CD4-positive, CD25-positive, alpha-beta regulatory T cell (primary cell): Measurements from ENCODE around the gene GEMIN4. TPM values are rescaled to one million over a fixed set of nuclear protein-coding genes. Genes with fewer than 3 reads are reported as not detected.

Experiments
- ATAC-seq, 2 donors: fragments of 150-1000 bp; cut with Tn5 transposase; one replicate each; pipeline ENCODE4 v1.10.0; 2021; ENCODE audit warnings: low read depth in 2 of 2, moderate number of reproducible peaks in 2 of 2, moderate library complexity in 1 of 2
- DNase-seq, 3 donors: peaks; one replicate each; pipeline versions ENCODE4 v3.0.0 to v3.0.0-alpha.2; 2012 to 2022; ENCODE audit warnings: mixed read lengths in 1 of 3
- H3K27ac ChIP-seq: one replicate; pipeline ENCODE4 v1.7.0; 2013; ENCODE audit warnings: mild to moderate bottlenecking, low read length; ENCODE audit not compliant: insufficient read depth, poor library complexity, severe bottlenecking
- H3K27me3 ChIP-seq: one replicate; pipeline ENCODE4 v1.7.0; 2013; ENCODE audit warnings: low read length; ENCODE audit not compliant: control insufficient read depth, insufficient read depth
- H3K36me3 ChIP-seq: one replicate; pipeline ENCODE4 v1.7.0; 2013; ENCODE audit warnings: mild to moderate bottlenecking, low read length, moderate library complexity; ENCODE audit not compliant: control insufficient read depth, insufficient read depth
- H3K4me1 ChIP-seq: 2 replicates; pipeline ENCODE4 v1.7.0; 2013; ENCODE audit warnings: mild to moderate bottlenecking, low read length; ENCODE audit not compliant: insufficient read depth, control insufficient read depth, poor library complexity, severe bottlenecking
- H3K4me3 ChIP-seq: one replicate; pipeline ENCODE4 v1.7.0; 2013; ENCODE audit warnings: low read depth, mild to moderate bottlenecking, low read length, moderate library complexity
- H3K9me3 ChIP-seq, 2 experiments: 1 replicate in 1 of 2; 2 replicates in 1 of 2; pipeline ENCODE4 v1.7.0; 2013; ENCODE audit warnings: low read length in 2 of 2, mild to moderate bottlenecking in 1 of 2, moderate library complexity in 1 of 2; ENCODE audit not compliant: control insufficient read depth in 2 of 2
- H3K27ac Mint-ChIP-seq, 3 donors: one replicate each; pipeline ENCODE4 v1.8.0; 2020 to 2022; ENCODE audit warnings: mild to moderate bottlenecking in 3 of 3, mixed read lengths in 3 of 3, moderate library complexity in 2 of 3
- H3K27me3 Mint-ChIP-seq: one replicate; pipeline ENCODE4 v1.8.0; 2022; ENCODE audit warnings: mild to moderate bottlenecking, mixed read lengths
- H3K36me3 Mint-ChIP-seq: one replicate; pipeline ENCODE4 v1.8.0; 2020; ENCODE audit warnings: mixed read lengths
- H3K4me1 Mint-ChIP-seq, 4 donors: one replicate each; pipeline ENCODE4 v1.8.0; 2020 to 2022; ENCODE audit warnings: mixed read lengths in 4 of 4, mild to moderate bottlenecking in 1 of 4
- H3K4me3 Mint-ChIP-seq, 4 donors: one replicate each; pipeline ENCODE4 v1.8.0; 2020 to 2022; ENCODE audit warnings: mild to moderate bottlenecking in 4 of 4, mixed read lengths in 4 of 4, moderate library complexity in 3 of 4
- H3K9me3 Mint-ChIP-seq, 7 donors: one replicate each; pipeline ENCODE4 v1.8.0; 2020 to 2022; ENCODE audit warnings: mixed read lengths in 7 of 7, mild to moderate bottlenecking in 3 of 7, moderate library complexity in 2 of 7
- polyA plus RNA-seq, 4 donors: library from polyadenylated mRNA; unstranded; fragments of 300-500 nt; fragmentation: Illumina TruSeq; gene quantifications; one replicate each; pipeline ENCODE4 v1.2.3, GENCODE V29; 2021
- total RNA-seq: library from RNA; stranded (reverse); gene quantifications from one replicate; pipeline ENCODE4 v1.2.3, GENCODE V29; 2022

The GEMIN4 gene
- total and polyA plus RNA-seq, 5 donors from 2014 or later, result 9.2 to 34.7 (median 15.9) TPM

- peaks cover 19 to 30% (median 24%) of the 10 kb centered on the region in 4 donors for H3K4me1 Mint-ChIP-seq
- no peaks in the 10 kb centered on the region for H3K9me3 Mint-ChIP-seq
- DNase-seq (no peak), ATAC-seq (no peak)
- H3K9me3 ChIP-seq, result no peaks in the 10 kb centered on the region
- H3K27ac ChIP-seq, result no peak overlapping the region
- no peak overlapping the region for H3K4me3 Mint-ChIP-seq
- H3K27ac Mint-ChIP-seq, result no peak overlapping the region
- no peaks in the 10 kb centered on the region for H3K27me3 Mint-ChIP-seq
- H3K27me3 ChIP-seq, result no peaks in the 10 kb centered on the region
- peaks cover 42% of the 10 kb centered on the region for H3K36me3 ChIP-seq
- peaks cover 19% of the 10 kb centered on the region for H3K36me3 Mint-ChIP-seq
- no peak overlapping the region for H3K4me3 ChIP-seq
- peaks cover 23% of the 10 kb centered on the region for H3K4me1 ChIP-seq
Measured at GRCh38 chr17:746783-747629, 5.1 kb downstream of the GEMIN4 start.

GRCh38 chr17:746181-746580 is 5.9 kb downstream of the GEMIN4 start:
- Mint-ChIP-seq H3K27ac (no peak overlapping the region), H3K9me3 (no peaks in the 10 kb centered on the region), H3K27me3 (no peaks in the 10 kb centered on the region), H3K4me1 (peaks cover 14 to 26% (median 19%) of the 10 kb centered on the region in 4 donors), H3K4me3 (no peak overlapping the region), H3K36me3 (peaks cover 19% of the 10 kb centered on the region)
- Histone ChIP-seq H3K36me3 (peaks cover 50% of the 10 kb centered on the region), H3K4me1 (peaks cover 16% of the 10 kb centered on the region), H3K9me3 (no peaks in the 10 kb centered on the region), H3K27ac (no peak overlapping the region), H3K4me3 (no peak overlapping the region), H3K27me3 (no peaks in the 10 kb centered on the region)
- no peak for ATAC-seq
- no peak for DNase-seq

DNA sequence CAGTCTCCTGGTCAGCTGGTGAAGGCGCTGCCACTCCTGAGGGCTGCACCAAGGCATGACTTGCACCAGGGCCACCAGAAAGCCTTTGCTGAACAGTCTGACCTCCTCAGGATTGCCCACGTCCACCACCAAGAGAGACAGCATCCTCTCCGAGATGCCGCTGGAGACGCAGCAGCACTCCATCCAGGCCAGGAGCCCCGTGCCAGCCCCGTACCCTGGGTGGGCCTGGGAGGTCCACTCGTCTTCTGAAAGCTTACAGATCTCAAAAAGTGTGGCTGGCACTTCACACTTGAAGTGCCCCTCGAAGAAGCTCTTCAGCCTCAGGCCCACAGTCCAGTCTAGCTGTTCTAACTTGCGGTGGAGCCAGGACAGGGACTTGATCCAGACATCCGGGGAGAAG is 6.7 kb downstream of the GEMIN4 start:
- H3K4me3 Mint-ChIP-seq, result no peak overlapping the region
- H3K27me3 Mint-ChIP-seq, result no peaks in the 10 kb centered on the region
- DNase-seq (no peak), ATAC-seq (no peak)
- peaks cover 6 to 23% (median 18%) of the 10 kb centered on the region in 4 donors for H3K4me1 Mint-ChIP-seq
- Histone ChIP-seq H3K27me3 (no peaks in the 10 kb centered on the region), H3K27ac (no peak overlapping the region), H3K4me1 (peaks cover 9% of the 10 kb centered on the region), H3K9me3 (no peaks in the 10 kb centered on the region), H3K36me3 (peaks cover 51% of the 10 kb centered on the region), H3K4me3 (no peak overlapping the region)
- no peaks in the 10 kb centered on the region for H3K9me3 Mint-ChIP-seq
- H3K27ac Mint-ChIP-seq, result no peak overlapping the region
- H3K36me3 Mint-ChIP-seq, result peaks cover 22% of the 10 kb centered on the region

- H3K27ac ChIP-seq, result no peak overlapping the region
- Mint-ChIP-seq H3K9me3 (no peaks in the 10 kb centered on the region), H3K27me3 (no peaks in the 10 kb centered on the region), H3K27ac (no peak overlapping the region), H3K4me1 (peaks cover 2 to 22% (median 17%) of the 10 kb centered on the region in 4 donors), H3K36me3 (peaks cover 25% of the 10 kb centered on the region), H3K4me3 (no peak overlapping the region)
- peaks cover 4% of the 10 kb centered on the region for H3K4me1 ChIP-seq
- peaks cover 51% of the 10 kb centered on the region for H3K36me3 ChIP-seq
- no peaks in the 10 kb centered on the region for H3K27me3 ChIP-seq
- ATAC-seq (no peak), DNase-seq (no peak)
- no peaks in the 10 kb centered on the region for H3K9me3 ChIP-seq
- no peak overlapping the region for H3K4me3 ChIP-seq
Measured at GRCh38 chr17:744937-745336, 7.1 kb downstream of the GEMIN4 start.

DNA sequence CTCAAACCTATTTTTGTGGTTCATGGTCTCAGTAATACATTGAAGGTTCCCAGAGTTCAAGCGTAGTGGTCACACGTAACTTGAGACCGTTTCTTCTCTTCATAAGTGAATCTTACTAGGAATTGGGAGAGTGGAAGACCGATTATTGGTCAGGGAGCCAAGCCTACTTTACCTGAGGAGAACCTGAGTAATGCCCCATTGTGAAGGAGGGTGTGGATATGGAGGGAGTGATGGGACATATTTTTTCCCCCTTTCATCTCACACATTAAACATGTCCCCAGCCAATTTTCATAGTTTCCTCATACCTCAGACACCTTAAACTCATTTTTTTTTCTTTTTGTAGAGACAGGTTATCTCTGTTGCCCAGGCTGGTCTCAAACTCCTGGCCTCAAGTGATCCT is 8.9 kb downstream of the GEMIN4 start:
- no peak overlapping the region for H3K4me3 ChIP-seq
- peak overlapping the region in 1 of 3 donors; percentile 56 for H3K27ac Mint-ChIP-seq
- H3K36me3 Mint-ChIP-seq, result peaks cover 22% of the 10 kb centered on the region
- peaks cover 0 to 13% (median 9%) of the 10 kb centered on the region in 4 donors for H3K4me1 Mint-ChIP-seq
- peak overlapping the region in 1 of 4 donors; percentile 13 for H3K4me3 Mint-ChIP-seq
- no peaks in the 10 kb centered on the region for H3K9me3 Mint-ChIP-seq
- no peaks in the 10 kb centered on the region for H3K27me3 ChIP-seq
- H3K9me3 ChIP-seq, result no peaks in the 10 kb centered on the region
- H3K4me1 ChIP-seq, result peaks cover 3% of the 10 kb centered on the region
- no peak for ATAC-seq
- no peak for DNase-seq
- peaks cover 51% of the 10 kb centered on the region for H3K36me3 ChIP-seq
- no peaks in the 10 kb centered on the region for H3K27me3 Mint-ChIP-seq
- H3K27ac ChIP-seq, result no peak overlapping the region

GRCh38 chr17:742147-742793 is 9.8 kb downstream of the GEMIN4 start:
- ATAC-seq, result no peak
- Histone ChIP-seq H3K36me3 (peaks cover 44% of the 10 kb centered on the region), H3K27ac (no peak overlapping the region), H3K4me3 (no peak overlapping the region), H3K4me1 (peaks cover 3% of the 10 kb centered on the region), H3K9me3 (no peaks in the 10 kb centered on the region), H3K27me3 (no peaks in the 10 kb centered on the region)
- Mint-ChIP-seq H3K27ac (peak overlapping the region in 1 of 3 donors; percentile 48), H3K9me3 (no peaks in the 10 kb centered on the region), H3K36me3 (peaks cover 19% of the 10 kb centered on the region), H3K4me3 (peak overlapping the region in 1 of 4 donors; percentile 53), H3K27me3 (no peaks in the 10 kb centered on the region), H3K4me1 (peaks cover 0 to 13% (median 7%) of the 10 kb centered on the region in 4 donors)
- DNase-seq, result no peak

DNA sequence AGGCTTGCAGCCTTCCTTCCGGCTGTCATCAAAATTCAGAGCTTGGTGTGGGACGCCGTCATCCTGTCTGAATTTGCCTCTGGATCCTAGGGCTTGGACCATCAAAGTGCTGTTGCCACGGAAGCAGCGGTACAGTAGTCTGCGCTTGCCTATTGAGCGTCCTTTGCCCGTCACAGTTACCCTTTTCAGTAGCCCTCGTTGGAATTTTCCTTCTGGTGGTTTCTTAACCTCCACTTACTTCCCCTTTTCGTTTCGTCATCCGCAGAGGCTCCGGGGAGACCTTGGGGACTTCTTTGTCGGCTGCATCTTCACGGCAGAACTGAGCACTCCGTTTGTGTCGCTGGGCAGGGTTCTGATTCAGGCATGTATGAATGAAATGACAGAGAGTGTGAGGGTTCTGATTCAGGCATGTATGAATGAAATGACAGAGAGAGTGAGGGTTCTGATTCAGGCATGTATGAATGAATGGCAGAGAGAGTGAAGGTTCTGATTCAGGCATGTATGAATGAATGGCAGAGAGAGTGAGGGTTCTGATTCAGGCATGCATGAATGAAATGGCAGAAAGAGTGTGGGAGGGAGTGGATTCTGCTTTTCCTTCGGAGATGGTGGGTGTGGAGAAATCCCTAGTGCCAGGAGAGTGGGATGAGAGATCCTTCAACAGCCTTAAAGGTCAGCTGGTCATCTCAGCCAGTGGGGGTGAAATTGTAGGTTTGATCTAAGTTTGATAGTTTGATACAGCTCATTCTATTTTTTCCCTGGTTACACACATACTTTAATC is 11.6 kb downstream of the GEMIN4 start:
- peak overlapping the region in 3 of 4 donors; percentile 13 to 82 (median 52) for H3K4me3 Mint-ChIP-seq

More for the DNA sequence above, 11.6 kb downstream of the GEMIN4 start:
- Mint-ChIP-seq H3K27me3 (peaks cover 4% of the 10 kb centered on the region), H3K4me1 (peaks cover 0 to 19% (median 7%) of the 10 kb centered on the region in 4 donors), H3K36me3 (peaks cover 14% of the 10 kb centered on the region), H3K9me3 (no peaks in the 10 kb centered on the region), H3K27ac (peak overlapping the region; percentile 74 to 92 (median 84))
- H3K4me3 ChIP-seq, result peak overlapping the region; percentile 26
- H3K36me3 ChIP-seq, result peaks cover 25% of the 10 kb centered on the region
- H3K27me3 ChIP-seq, result no peaks in the 10 kb centered on the region
- H3K27ac ChIP-seq, result no peak overlapping the region
- no peaks in the 10 kb centered on the region for H3K9me3 ChIP-seq
- ATAC-seq, result peak; percentile 52 to 60
- peak in 1 of 3 donors; percentile 46 for DNase-seq
- H3K4me1 ChIP-seq, result peaks cover 3% of the 10 kb centered on the region
